Prostate gland (tissue), 2 donors: ENCODE results near the gene FAM120B. TPM values are rescaled to one million over a fixed set of nuclear protein-coding genes. Genes with fewer than 3 reads are reported as not detected.

Experiments used
- DNase-seq: peaks from one replicate; pipeline ENCODE4 v3.0.0-alpha.2; 2019; ENCODE audit warnings: low spot score
- H3K27ac ChIP-seq, 2 donors: fragments of 200-600 bp; sonication (generic); 2 replicates each; pipeline ENCODE4 v1.5.1; 2017 to 2019
- H3K27me3 ChIP-seq: fragments of 200-600 bp; sonication (generic); replicated peaks from 2 replicates; pipeline ENCODE4 v1.5.1; 2019; ENCODE audit not compliant: insufficient read depth
- H3K36me3 ChIP-seq, 2 donors: fragments of 200-600 bp; sonication (generic); 1 replicate in 1 of 2; 2 replicates in 1 of 2; pipeline versions ENCODE4 v1.5.1 to v1.8.1; 2017 to 2019
- H3K4me1 ChIP-seq: fragments of 200-600 bp; sonication (generic); replicated peaks from 2 replicates; pipeline ENCODE4 v1.5.1; 2019
- H3K4me3 ChIP-seq, 2 donors: fragments of 200-600 bp; sonication (generic); 2 replicates each; pipeline ENCODE4 v1.5.1; 2017 to 2019
- H3K9me3 ChIP-seq: fragments of 200-600 bp; sonication (generic); 2 replicates; pipeline ENCODE4 v1.5.1; 2017
- POLR2A ChIP-seq: fragments of 450-650 bp; IDR thresholded peaks from one replicate; pipeline ENCODE4 v1.6.1; 2016; ENCODE audit warnings: antibody characterized with exemption, mild to moderate bottlenecking
- POLR2AphosphoS5 ChIP-seq: sonication (generic); formaldehyde crosslinking; IDR thresholded peaks from one replicate; pipeline ENCODE4 v1.6.1; 2017; ENCODE audit warnings: antibody characterized with exemption
- WGBS: methylation state at CpG from one replicate; pipeline ENCODE4 v1.1.5; 2018; 5-methylcytosine and 5-hydroxymethylcytosine counted together
- intact Hi-C: fragments of 100-400 bp; cut with DNase I; formaldehyde crosslinking; loops from one replicate; pipeline ENCODE4 v1.14.2; 2022
- total RNA-seq, 2 donors: library from RNA; depleted of rRNA; stranded (reverse); fragments of >200 nt; gene quantifications; one replicate each; pipeline ENCODE4 v1.1.0, GENCODE V29; 2016
- TF ChIP-seq, protein P1 (sequence below), 4 experiments: fragments of 200-600 bp in 2 of 4; fragments of 450-650 bp in 2 of 4; sonication (generic) in 2 of 4; IDR thresholded peaks; 1 replicate in 3 of 4; 2 replicates in 1 of 4; pipeline ENCODE4 v1.5.1; 2016 to 2019; ENCODE audit warnings: antibody characterized with exemption in 4 of 4, mild to moderate bottlenecking in 2 of 4, moderate library complexity in 2 of 4

Gene FAM120B
- total RNA-seq, 2 donors from 2014 or later: 28.8 to 45.0 TPM

DNA sequence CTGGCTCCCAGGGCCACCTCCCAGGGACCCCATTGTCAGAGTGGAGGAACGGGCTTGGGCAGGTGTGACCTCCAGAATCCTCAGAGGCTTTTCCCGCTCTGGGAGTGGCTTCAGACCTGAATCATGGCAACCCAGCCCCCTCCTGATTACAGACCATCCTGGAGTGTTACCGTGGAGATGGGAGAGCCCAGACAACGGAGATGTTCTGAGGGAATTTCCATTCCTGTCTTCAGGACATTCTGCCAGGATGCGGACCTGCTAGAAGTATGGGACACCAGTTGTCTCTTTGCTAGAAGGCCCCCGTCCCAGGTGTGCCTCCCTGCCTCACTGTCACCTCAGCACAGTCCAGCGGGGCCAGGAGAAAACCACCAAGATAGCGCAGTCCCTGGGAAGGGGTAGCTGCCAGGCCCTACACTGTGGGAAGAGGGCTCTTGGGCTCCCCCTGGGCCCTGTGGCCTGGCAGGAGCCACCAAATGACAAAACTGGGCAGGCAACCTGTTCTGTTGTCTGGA, 136.6 kb downstream of the FAM120B start:
- WGBS: 85% methylated on average over 8 of the region's 8 CpGs
- no peak overlapping the region for H3K4me3 ChIP-seq
- no peak for DNase-seq
- no peaks in the 10 kb centered on the region for H3K9me3 ChIP-seq
- TF ChIP-seq POLR2A (no peak), POLR2AphosphoS5 (no peak)
- TF ChIP-seq, protein P1, sequence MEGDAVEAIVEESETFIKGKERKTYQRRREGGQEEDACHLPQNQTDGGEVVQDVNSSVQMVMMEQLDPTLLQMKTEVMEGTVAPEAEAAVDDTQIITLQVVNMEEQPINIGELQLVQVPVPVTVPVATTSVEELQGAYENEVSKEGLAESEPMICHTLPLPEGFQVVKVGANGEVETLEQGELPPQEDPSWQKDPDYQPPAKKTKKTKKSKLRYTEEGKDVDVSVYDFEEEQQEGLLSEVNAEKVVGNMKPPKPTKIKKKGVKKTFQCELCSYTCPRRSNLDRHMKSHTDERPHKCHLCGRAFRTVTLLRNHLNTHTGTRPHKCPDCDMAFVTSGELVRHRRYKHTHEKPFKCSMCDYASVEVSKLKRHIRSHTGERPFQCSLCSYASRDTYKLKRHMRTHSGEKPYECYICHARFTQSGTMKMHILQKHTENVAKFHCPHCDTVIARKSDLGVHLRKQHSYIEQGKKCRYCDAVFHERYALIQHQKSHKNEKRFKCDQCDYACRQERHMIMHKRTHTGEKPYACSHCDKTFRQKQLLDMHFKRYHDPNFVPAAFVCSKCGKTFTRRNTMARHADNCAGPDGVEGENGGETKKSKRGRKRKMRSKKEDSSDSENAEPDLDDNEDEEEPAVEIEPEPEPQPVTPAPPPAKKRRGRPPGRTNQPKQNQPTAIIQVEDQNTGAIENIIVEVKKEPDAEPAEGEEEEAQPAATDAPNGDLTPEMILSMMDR (IDR thresholded peaks at IDR 0.05): no peak
- no peak overlapping the region for H3K27ac ChIP-seq
- no peaks in the 10 kb centered on the region for H3K36me3 ChIP-seq
- H3K27me3 ChIP-seq: no peaks in the 10 kb centered on the region
- intact Hi-C loops: no loop called here
- no peaks in the 10 kb centered on the region for H3K4me1 ChIP-seq

- no peaks in the 10 kb centered on the region for H3K36me3 ChIP-seq
- WGBS: 89% methylated on average over 18 of the region's 18 CpGs
- no peak overlapping the region for H3K4me3 ChIP-seq
- H3K4me1 ChIP-seq: no peaks in the 10 kb centered on the region
- intact Hi-C loops: no loop called here
- TF ChIP-seq POLR2AphosphoS5: no peak
- TF ChIP-seq, protein P1 (IDR thresholded peaks at IDR 0.05): no peak
- no peak for TF ChIP-seq POLR2A
- H3K27ac ChIP-seq: no peak overlapping the region
- H3K27me3 ChIP-seq: no peaks in the 10 kb centered on the region
- H3K9me3 ChIP-seq: no peaks in the 10 kb centered on the region
- DNase-seq: no peak
Measured at GRCh38 chr6:170444056-170444591, 137.6 kb downstream of the FAM120B start.

DNA sequence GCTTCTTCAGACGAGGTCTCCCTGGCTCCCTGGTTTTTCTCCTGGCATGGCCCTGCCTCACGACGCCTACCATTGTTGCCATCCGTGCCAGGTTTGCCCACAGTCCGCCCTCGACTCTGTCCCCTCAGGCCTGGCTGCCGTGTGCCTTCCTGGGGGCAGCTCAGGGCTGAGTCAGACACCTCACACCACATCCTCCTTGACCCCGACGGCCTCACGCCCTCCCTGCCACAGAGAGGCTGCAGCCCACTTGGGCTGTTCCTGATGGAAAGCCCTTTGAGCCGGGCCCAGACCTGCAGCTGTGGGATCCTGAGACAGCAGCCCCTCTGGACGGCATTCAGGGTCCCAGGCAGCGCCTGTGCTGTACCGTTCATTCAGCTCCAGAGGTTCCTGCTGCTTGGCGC, 138.3 kb downstream of the FAM120B start:
- Histone ChIP-seq H3K4me3 (no peak overlapping the region), H3K27me3 (no peaks in the 10 kb centered on the region), H3K27ac (no peak overlapping the region), H3K9me3 (no peaks in the 10 kb centered on the region), H3K4me1 (no peaks in the 10 kb centered on the region), H3K36me3 (no peaks in the 10 kb centered on the region)
- DNase-seq: no peak
- TF ChIP-seq, protein P1 (IDR thresholded peaks at IDR 0.05): no peak
- TF ChIP-seq POLR2AphosphoS5 (no peak), POLR2A (no peak)
- 78% methylated on average over 15 of the region's 15 CpGs for WGBS
- intact Hi-C loops: no loop called here

- no peaks in the 10 kb centered on the region for H3K36me3 ChIP-seq
- no peaks in the 10 kb centered on the region for H3K4me1 ChIP-seq
- no peak overlapping the region for H3K4me3 ChIP-seq
- no peak overlapping the region for H3K27ac ChIP-seq
- H3K9me3 ChIP-seq: no peaks in the 10 kb centered on the region
- WGBS: 90% methylated on average over 17 of the region's 17 CpGs
- no peaks in the 10 kb centered on the region for H3K27me3 ChIP-seq
- DNase-seq: no peak
- TF ChIP-seq POLR2AphosphoS5: no peak
- TF ChIP-seq POLR2A: no peak
- TF ChIP-seq, protein P1 (IDR thresholded peaks at IDR 0.05): no peak
- intact Hi-C loops: no loop called here
Measured at GRCh38 chr6:170445487-170445886, 138.9 kb downstream of the FAM120B start.

DNA sequence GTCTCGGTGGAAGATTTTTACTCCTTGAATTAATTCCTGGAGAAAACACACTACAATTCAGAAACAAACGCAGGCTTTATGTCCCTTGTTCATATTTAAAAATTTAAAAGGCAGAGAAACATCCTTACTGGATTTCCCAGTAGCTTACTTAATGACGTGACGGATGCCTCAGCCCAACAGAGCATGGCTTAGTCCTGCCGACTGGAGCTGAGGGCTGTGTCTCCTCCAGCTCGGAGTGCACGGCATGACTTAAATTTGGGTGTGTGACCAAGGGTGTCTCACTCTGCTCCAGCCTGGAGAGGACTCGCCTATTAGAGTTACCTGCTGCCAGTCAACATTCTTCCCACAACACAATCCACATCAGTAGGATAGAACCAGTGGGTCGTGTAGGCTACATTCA, 139.4 kb downstream of the FAM120B start:
- Histone ChIP-seq H3K36me3 (no peaks in the 10 kb centered on the region), H3K4me3 (no peak overlapping the region), H3K27me3 (no peaks in the 10 kb centered on the region), H3K27ac (no peak overlapping the region), H3K9me3 (no peaks in the 10 kb centered on the region), H3K4me1 (no peaks in the 10 kb centered on the region)
- TF ChIP-seq POLR2AphosphoS5: no peak
- TF ChIP-seq, protein P1 (IDR thresholded peaks at IDR 0.05): no peak
- TF ChIP-seq POLR2A: no peak
- WGBS: 94% methylated on average over 9 of the region's 9 CpGs
- DNase-seq: no peak
- intact Hi-C loops: no loop called here
